Spleen (tissue), 11 donors: Measurements from ENCODE around the gene MANSC1. TPM values are rescaled to one million over a fixed set of nuclear protein-coding genes. Genes with fewer than 3 reads are reported as not detected.

Experiments used
- DNase-seq: peaks from one replicate; pipeline ENCODE4 v3.0.0-alpha.2; 2020
- H3K27ac ChIP-seq, 8 donors: fragments of 200-600 bp; sonication (generic) in 7 of 8; 1 replicate in 4 of 8; 2 replicates in 4 of 8; pipeline versions ENCODE4 v1.5.0 to v1.8.0; 2016 to 2021; ENCODE audit warnings: inconsistent platforms in 4 of 8, mild to moderate bottlenecking in 4 of 8, moderate library complexity in 1 of 8
- H3K27me3 ChIP-seq, 7 donors: fragments of 200-600 bp; sonication (generic) in 6 of 7; replicated peaks in 1 of 7; 1 replicate in 4 of 7; 2 replicates in 3 of 7; pipeline versions ENCODE4 v1.5.0 to v1.8.0; 2016 to 2021; ENCODE audit warnings: inconsistent platforms in 3 of 7, mild to moderate bottlenecking in 1 of 7
- H3K36me3 ChIP-seq, 6 donors: fragments of 200-600 bp; sonication (generic) in 5 of 6; 1 replicate in 4 of 6; 2 replicates in 2 of 6; pipeline versions ENCODE4 v1.5.0 to v1.8.0; 2016 to 2021; ENCODE audit warnings: inconsistent platforms in 2 of 6
- H3K4me1 ChIP-seq, 6 donors: fragments of 200-600 bp; sonication (generic) in 5 of 6; 1 replicate in 3 of 6; 2 replicates in 3 of 6; pipeline versions ENCODE4 v1.5.0 to v1.8.0; 2016 to 2021; ENCODE audit warnings: inconsistent platforms in 3 of 6
- H3K4me3 ChIP-seq, 8 donors: fragments of 200-600 bp; sonication (generic) in 7 of 8; 1 replicate in 4 of 8; 2 replicates in 4 of 8; pipeline versions ENCODE4 v1.5.0 to v1.8.0; 2016 to 2021; ENCODE audit warnings: inconsistent platforms in 4 of 8, mild to moderate bottlenecking in 4 of 8, moderate library complexity in 2 of 8
- H3K9me3 ChIP-seq, 8 donors: fragments of 200-600 bp; sonication (generic) in 7 of 8; 1 replicate in 4 of 8; 2 replicates in 4 of 8; pipeline versions ENCODE4 v1.5.0 to v1.8.0; 2016 to 2021; ENCODE audit warnings: inconsistent platforms in 4 of 8
- POLR2A ChIP-seq, 3 donors: fragments of 450-650 bp; IDR thresholded peaks; one replicate each; pipeline ENCODE4 v1.5.1; 2017; ENCODE audit warnings: antibody characterized with exemption in 3 of 3, mild to moderate bottlenecking in 1 of 3
- POLR2AphosphoS5 ChIP-seq, 3 donors: sonication (generic); formaldehyde crosslinking; IDR thresholded peaks; one replicate each; pipeline ENCODE4 v1.5.1; 2017; ENCODE audit warnings: antibody characterized with exemption in 3 of 3
- WGBS, 5 donors: extraction: QIAGEN DNeasy Blood & Tissue Kit in 3 of 5; methylation state at CpG; one replicate each; pipeline versions ENCODE4 v1.1.5 to v1.1.7; 2013 to 2018; 5-methylcytosine and 5-hydroxymethylcytosine counted together
- intact Hi-C: fragments of 100-400 bp; cut with DNase I; formaldehyde crosslinking; loops from one replicate; pipeline ENCODE4 v1.15.0; 2023; ENCODE audit warnings: low total_unique reads
- polyA plus RNA-seq, 3 donors: library from polyadenylated mRNA; stranded (reverse); fragments of 200-250 nt; gene quantifications; one replicate each; pipeline ENCODE4 v1.2.1, GENCODE V29; 2013
- small RNA-seq, 4 donors: library from RNA; depleted of rRNA; stranded (forward); fragments of <200 nt; gene quantifications; one replicate each; pipeline ENCODE3, GENCODE V24; 2016
- total RNA-seq, 7 donors: library from RNA; depleted of rRNA in 3 of 7; stranded (reverse); fragments of >200 nt in 3 of 7; fragmentation: NEBNext Ultra II Directional in 4 of 7; extraction: Animal tissue kit (Norgen Biotek cat#: 25700) in 4 of 7; gene quantifications; one replicate each; pipeline versions ENCODE4 v1.1.0 to v1.2.1, GENCODE V29; 2016 to 2021
- TF ChIP-seq, protein P1 (sequence below), 11 experiments: fragments of 200-600 bp in 7 of 11; fragments of 450-650 bp in 4 of 11; sonication (generic) in 4 of 11; IDR thresholded peaks in 8 of 11; conservative IDR thresholded peaks in 3 of 11; 1 replicate in 7 of 11; 2 replicates in 4 of 11; pipeline versions ENCODE4 v1.4.0 to v1.8.0; 2016 to 2021; ENCODE audit warnings: antibody characterized with exemption in 11 of 11, inconsistent platforms in 4 of 11, mild to moderate bottlenecking in 1 of 11
- donor health status: healthy with polysubstance abuse.
- donor health status: DM: no; HTN: no; CAD: no; lungs with moderate emphysema.
- donor health status: DM: no; HTN: no; CAD: no.
- donor health status: Bipolar disorder and iron deficiency.
- donor health status: healthy.
- donor health status: DM: no; HTN: no; CAD: no.
- donor health status: DM: yes; HTN: yes; CAD: no.

Gene MANSC1
- total and polyA plus RNA-seq, 10 donors = 1.8 to 25.7 (median 15.4) TPM

DNA sequence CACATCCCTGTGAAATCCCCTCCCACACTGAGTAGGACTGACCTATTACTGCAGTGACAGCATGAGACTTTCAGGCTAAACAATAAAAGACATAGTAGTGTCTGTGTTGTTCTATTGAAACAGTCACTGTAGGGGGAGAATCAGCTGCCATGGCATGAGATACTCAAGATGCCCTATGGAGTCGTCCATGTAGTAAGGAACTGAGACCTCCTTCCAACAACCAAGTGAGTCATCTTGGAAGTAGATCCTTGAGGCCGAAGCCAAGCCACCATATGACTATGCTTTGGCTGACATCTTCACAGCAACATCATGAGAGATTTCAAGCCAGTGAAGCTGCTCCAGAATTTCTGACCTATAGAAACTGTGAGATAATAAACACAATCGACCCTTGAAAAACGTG, 71.1 kb downstream of the MANSC1 start:
- TF ChIP-seq, protein P1, sequence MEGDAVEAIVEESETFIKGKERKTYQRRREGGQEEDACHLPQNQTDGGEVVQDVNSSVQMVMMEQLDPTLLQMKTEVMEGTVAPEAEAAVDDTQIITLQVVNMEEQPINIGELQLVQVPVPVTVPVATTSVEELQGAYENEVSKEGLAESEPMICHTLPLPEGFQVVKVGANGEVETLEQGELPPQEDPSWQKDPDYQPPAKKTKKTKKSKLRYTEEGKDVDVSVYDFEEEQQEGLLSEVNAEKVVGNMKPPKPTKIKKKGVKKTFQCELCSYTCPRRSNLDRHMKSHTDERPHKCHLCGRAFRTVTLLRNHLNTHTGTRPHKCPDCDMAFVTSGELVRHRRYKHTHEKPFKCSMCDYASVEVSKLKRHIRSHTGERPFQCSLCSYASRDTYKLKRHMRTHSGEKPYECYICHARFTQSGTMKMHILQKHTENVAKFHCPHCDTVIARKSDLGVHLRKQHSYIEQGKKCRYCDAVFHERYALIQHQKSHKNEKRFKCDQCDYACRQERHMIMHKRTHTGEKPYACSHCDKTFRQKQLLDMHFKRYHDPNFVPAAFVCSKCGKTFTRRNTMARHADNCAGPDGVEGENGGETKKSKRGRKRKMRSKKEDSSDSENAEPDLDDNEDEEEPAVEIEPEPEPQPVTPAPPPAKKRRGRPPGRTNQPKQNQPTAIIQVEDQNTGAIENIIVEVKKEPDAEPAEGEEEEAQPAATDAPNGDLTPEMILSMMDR (IDR thresholded peaks at IDR 0.05 in 8 of 11, conservative IDR thresholded peaks at IDR 0.05 in 3 of 11) = no peak
- TF ChIP-seq POLR2AphosphoS5 (IDR thresholded peaks at IDR 0.05) = no peak
- TF ChIP-seq POLR2A (IDR thresholded peaks at IDR 0.05) = no peak
- Histone ChIP-seq H3K4me1 (no peaks in the 10 kb centered on the region), H3K27ac (no peak overlapping the region), H3K9me3 (peaks cover 0 to 24% (median 18%) of the 10 kb centered on the region in 8 donors), H3K36me3 (no peaks in the 10 kb centered on the region), H3K27me3 (peaks cover 0 to 8% (median 0%) of the 10 kb centered on the region in 7 donors), H3K4me3 (no peak overlapping the region)
- no peak for DNase-seq
- WGBS, 5 donors = 65 to 83% (median 78%) methylated on average over 4 of the region's 4 CpGs
- intact Hi-C loops = no loop called here

Small RNA genes within 50 kb of the gene (small RNA-seq; reads per million reads assigned to genes)
- gene RNU6-318P = 0 reads per million in 4 donors

Other genes starting within 250 kb of the MANSC1 start
- gene LRP6, start 83.2 kb downstream of the MANSC1 start, total RNA-seq = 10 to 100 TPM in 3 of 7 donors, 1 to 10 TPM in 4; 7.0 to 14.9 (median 10.0) TPM
- 1 to 10 TPM in 1 of 3 donors, under 1 TPM in 2; 0.63 to 1.2 (median 0.94) TPM for gene LRP6, start 83.2 kb downstream of the MANSC1 start, polyA plus RNA-seq
- gene BORCS5, start 6.8 kb upstream of the MANSC1 start, total RNA-seq = 10 to 100 TPM; 14.0 to 25.9 (median 18.6) TPM
- 1 to 10 TPM; 3.3 to 5.4 (median 3.6) TPM for gene BORCS5, start 6.8 kb upstream of the MANSC1 start, polyA plus RNA-seq
- gene DUSP16, start 212.6 kb upstream of the MANSC1 start, total RNA-seq = 10 to 100 TPM; 19.2 to 43.7 (median 22.1) TPM
- 1 to 10 TPM; 2.2 to 4.7 (median 2.3) TPM for gene DUSP16, start 212.6 kb upstream of the MANSC1 start, polyA plus RNA-seq